Tibial nerve (tissue), 4 donors: Measurements from ENCODE around the gene MATCAP1. TPM values are rescaled to one million over a fixed set of nuclear protein-coding genes. Genes with fewer than 3 reads are reported as not detected.

Experiments
- DNase-seq, 2 donors: peaks; one replicate each; pipeline ENCODE4 v3.0.0-alpha.2; 2019; ENCODE audit warnings: low spot score in 2 of 2
- H3K27ac ChIP-seq, 4 donors: fragments of 200-600 bp; sonication (generic) in 3 of 4; one replicate each; pipeline ENCODE4 v1.5.1; 2017 to 2019; ENCODE audit warnings: mild to moderate bottlenecking in 1 of 4
- H3K27me3 ChIP-seq, 2 donors: fragments of 200-600 bp; sonication (generic) in 1 of 2; one replicate each; pipeline versions ENCODE4 v1.5.1 to v1.6.0; 2017 to 2019
- H3K36me3 ChIP-seq, 3 donors: fragments of 200-600 bp; sonication (generic); one replicate each; pipeline ENCODE4 v1.5.1; 2018 to 2019
- H3K4me1 ChIP-seq, 4 donors: fragments of 200-600 bp; sonication (generic) in 3 of 4; one replicate each; pipeline ENCODE4 v1.5.1; 2017 to 2019
- H3K4me3 ChIP-seq, 4 donors: fragments of 200-600 bp; sonication (generic) in 3 of 4; one replicate each; pipeline ENCODE4 v1.5.1; 2017 to 2019; ENCODE audit warnings: mild to moderate bottlenecking in 1 of 4, moderate library complexity in 1 of 4
- H3K9me3 ChIP-seq, 4 donors: fragments of 200-600 bp; sonication (generic) in 3 of 4; one replicate each; pipeline ENCODE4 v1.5.1; 2017 to 2019
- CTCF ChIP-seq, 5 experiments: fragments of 200-600 bp in 3 of 5; fragments of 450-650 bp in 2 of 5; sonication (generic) in 3 of 5; IDR thresholded peaks; one replicate each; pipeline ENCODE4 v1.5.1; 2016 to 2019; ENCODE audit warnings: antibody characterized with exemption in 5 of 5, mild to moderate bottlenecking in 3 of 5, moderate library complexity in 2 of 5
- EP300 ChIP-seq, 2 donors: sonication (generic); formaldehyde crosslinking; IDR thresholded peaks; one replicate each; pipeline ENCODE4 v1.6.1; 2017; ENCODE audit warnings: antibody characterized with exemption in 2 of 2, mild to moderate bottlenecking in 1 of 2
- POLR2A ChIP-seq, 2 donors: fragments of 450-650 bp; IDR thresholded peaks; one replicate each; pipeline ENCODE4 v1.6.1; 2017; ENCODE audit warnings: antibody characterized with exemption in 2 of 2, mild to moderate bottlenecking in 2 of 2, moderate library complexity in 2 of 2
- WGBS, 2 donors: methylation state at CpG; one replicate each; pipeline ENCODE4 v1.1.5; 2018; 5-methylcytosine and 5-hydroxymethylcytosine counted together
- total RNA-seq, 4 donors: library from RNA; depleted of rRNA; stranded (reverse); fragments of >200 nt; gene quantifications; one replicate each; pipeline ENCODE4 v1.1.0, GENCODE V29; 2016

The MATCAP1 gene
- total RNA-seq, 4 donors from 2014 or later, result 13.6 to 42.9 (median 18.9) TPM

- 23 to 29% methylated on average over 9 of the region's 9 CpGs for WGBS, 2 donors
- TF ChIP-seq CTCF (IDR thresholded peaks at IDR 0.05) (no peak), POLR2A (IDR thresholded peaks at IDR 0.05) (no peak), EP300 (IDR thresholded peaks at IDR 0.05) (no peak)
- Histone ChIP-seq H3K4me3 (peak overlapping the region in 3 of 4 donors; percentile 78 to 98 (median 85)), H3K27me3 (no peaks in the 10 kb centered on the region), H3K9me3 (no peaks in the 10 kb centered on the region), H3K27ac (peak overlapping the region in 1 of 4 donors; percentile 85), H3K4me1 (peaks cover 0 to 38% (median 17%) of the 10 kb centered on the region in 4 donors), H3K36me3 (peaks cover 2 to 26% (median 14%) of the 10 kb centered on the region in 3 donors)
- no peak for DNase-seq
These were observed 7.7 kb upstream of the MATCAP1 start for GRCh38 chr16:67191411-67191994.

- Histone ChIP-seq H3K36me3 (peaks cover 2 to 19% (median 13%) of the 10 kb centered on the region in 3 donors), H3K27ac (no peak overlapping the region), H3K4me3 (no peak overlapping the region), H3K27me3 (no peaks in the 10 kb centered on the region), H3K4me1 (peaks cover 0 to 41% (median 19%) of the 10 kb centered on the region in 4 donors), H3K9me3 (no peaks in the 10 kb centered on the region)
- TF ChIP-seq POLR2A (IDR thresholded peaks at IDR 0.05) (no peak), EP300 (IDR thresholded peaks at IDR 0.05) (no peak), CTCF (IDR thresholded peaks at IDR 0.05) (no peak)
- 82% methylated on average over 13 of the region's 13 CpGs for WGBS, 2 donors
- DNase-seq, result no peak
These were observed 7.0 kb upstream of the MATCAP1 start for GRCh38 chr16:67190448-67191399.

- Histone ChIP-seq H3K4me3 (no peak within 1 kb of the TSS), H3K4me1 (peaks cover 0 to 45% (median 25%) of the 10 kb centered on the region in 4 donors)
These were observed 6.3 kb upstream of the MATCAP1 start, which contains the start of gene EXOC3L1 for GRCh38 chr16:67190041-67190440. EXOC3L1 (minus strand) TSS chr16:67190136; CDS start chr16:67189676, 460 bp downstream.

GRCh38 chr16:67188798-67189197, 5.0 kb upstream of the MATCAP1 start:
- no peaks in the 10 kb centered on the region for H3K27me3 ChIP-seq
- no peaks in the 10 kb centered on the region for H3K36me3 ChIP-seq
- H3K4me3 ChIP-seq, result no peak overlapping the region
- 78 to 87% methylated on average over 9 to 13 of the region's 15 CpGs for WGBS, 2 donors
- TF ChIP-seq POLR2A (IDR thresholded peaks at IDR 0.05) (no peak), CTCF (IDR thresholded peaks at IDR 0.05) (no peak), EP300 (IDR thresholded peaks at IDR 0.05) (no peak)
- DNase-seq, result no peak
- H3K4me1 ChIP-seq, result peaks cover 0 to 43% (median 31%) of the 10 kb centered on the region in 4 donors
- H3K27ac ChIP-seq, result no peak overlapping the region
- H3K9me3 ChIP-seq, result no peaks in the 10 kb centered on the region

More at GRCh38 chr16:67190041-67190440, 6.3 kb upstream of the MATCAP1 start, which contains the start of gene EXOC3L1:
- WGBS, 2 donors, result 27 to 41% methylated on average over 5 to 6 of the region's 6 CpGs
- H3K36me3 ChIP-seq, result peaks cover 0 to 12% (median 6%) of the 10 kb centered on the region in 3 donors
- H3K27ac ChIP-seq, result no peak within 1 kb of the TSS
- no peak for TF ChIP-seq CTCF (IDR thresholded peaks at IDR 0.05)
- no peak for TF ChIP-seq EP300 (IDR thresholded peaks at IDR 0.05)
- TF ChIP-seq POLR2A (IDR thresholded peaks at IDR 0.05), result no peak
- no peak for DNase-seq
- H3K9me3 ChIP-seq, result no peaks in the 10 kb centered on the region
- no peaks in the 10 kb centered on the region for H3K27me3 ChIP-seq
